ENCODE measurements around the gene TGFB3. TPM values are rescaled to one million over a fixed set of nuclear protein-coding genes. Genes with fewer than 3 reads are reported as not detected.

TGFB3 gene
- total RNA-seq, 3 donors from 2014 or later = 4.8 to 35.7 (median 24.0) TPM

DNA sequence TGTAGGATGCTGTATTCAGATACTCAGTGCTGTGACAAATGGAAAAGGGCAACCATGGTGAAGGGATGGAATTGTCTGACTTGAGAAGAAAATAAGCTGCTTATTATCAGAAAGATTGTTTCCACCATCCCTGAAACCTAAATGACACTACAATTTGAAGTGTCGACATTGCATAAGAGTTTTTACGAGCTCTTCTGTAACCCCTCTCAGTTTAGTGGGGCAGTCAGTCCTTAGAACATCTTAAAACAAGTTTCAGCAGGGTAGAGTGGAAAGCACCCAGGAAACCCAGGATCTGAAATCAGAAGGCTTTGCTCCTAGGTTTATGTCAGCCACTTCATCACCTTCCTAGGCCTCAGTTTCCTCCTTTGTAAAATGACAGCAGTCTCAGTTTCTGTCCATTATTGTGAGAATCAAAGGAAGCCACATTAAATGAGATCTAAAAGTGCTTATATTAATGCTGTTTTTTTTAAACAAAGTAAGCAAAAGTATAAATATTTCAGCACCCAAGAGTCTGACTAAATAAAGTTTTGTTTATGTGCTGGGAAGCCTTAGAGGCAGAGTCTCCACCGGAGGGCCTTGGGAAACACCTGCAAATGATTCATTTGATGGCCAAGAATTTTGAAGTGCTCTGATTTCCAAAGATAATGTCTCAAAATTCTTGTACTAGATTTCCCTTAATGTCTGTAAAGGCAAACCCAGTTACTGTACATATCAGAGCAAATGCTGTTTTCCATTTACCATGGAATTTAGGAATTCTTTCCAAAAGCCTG is 5.6 kb upstream of the TGFB3 start:
- peak overlapping the region in 1 of 2 donors; percentile 87 for H3K27ac ChIP-seq
- no peak overlapping the region for H3K4me3 ChIP-seq
- peaks cover 0 to 3% of the 10 kb centered on the region in 2 donors for H3K4me1 ChIP-seq
- H3K36me3 ChIP-seq = no peaks in the 10 kb centered on the region
- no peaks in the 10 kb centered on the region for H3K27me3 ChIP-seq
- no peaks in the 10 kb centered on the region for H3K9me3 ChIP-seq
- TF ChIP-seq POLR2AphosphoS5 (IDR thresholded peaks at IDR 0.05) = no peak
- TF ChIP-seq POLR2A (IDR thresholded peaks at IDR 0.05) = no peak
- TF ChIP-seq, protein P1, sequence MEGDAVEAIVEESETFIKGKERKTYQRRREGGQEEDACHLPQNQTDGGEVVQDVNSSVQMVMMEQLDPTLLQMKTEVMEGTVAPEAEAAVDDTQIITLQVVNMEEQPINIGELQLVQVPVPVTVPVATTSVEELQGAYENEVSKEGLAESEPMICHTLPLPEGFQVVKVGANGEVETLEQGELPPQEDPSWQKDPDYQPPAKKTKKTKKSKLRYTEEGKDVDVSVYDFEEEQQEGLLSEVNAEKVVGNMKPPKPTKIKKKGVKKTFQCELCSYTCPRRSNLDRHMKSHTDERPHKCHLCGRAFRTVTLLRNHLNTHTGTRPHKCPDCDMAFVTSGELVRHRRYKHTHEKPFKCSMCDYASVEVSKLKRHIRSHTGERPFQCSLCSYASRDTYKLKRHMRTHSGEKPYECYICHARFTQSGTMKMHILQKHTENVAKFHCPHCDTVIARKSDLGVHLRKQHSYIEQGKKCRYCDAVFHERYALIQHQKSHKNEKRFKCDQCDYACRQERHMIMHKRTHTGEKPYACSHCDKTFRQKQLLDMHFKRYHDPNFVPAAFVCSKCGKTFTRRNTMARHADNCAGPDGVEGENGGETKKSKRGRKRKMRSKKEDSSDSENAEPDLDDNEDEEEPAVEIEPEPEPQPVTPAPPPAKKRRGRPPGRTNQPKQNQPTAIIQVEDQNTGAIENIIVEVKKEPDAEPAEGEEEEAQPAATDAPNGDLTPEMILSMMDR (IDR thresholded peaks at IDR 0.05) = no peak
- no peak for DNase-seq (ENCODE audit: low spot score in 2 of 2)
- intact Hi-C loops (cut with DNase I; ENCODE audit: low total_unique reads) = no loop called here

DNA sequence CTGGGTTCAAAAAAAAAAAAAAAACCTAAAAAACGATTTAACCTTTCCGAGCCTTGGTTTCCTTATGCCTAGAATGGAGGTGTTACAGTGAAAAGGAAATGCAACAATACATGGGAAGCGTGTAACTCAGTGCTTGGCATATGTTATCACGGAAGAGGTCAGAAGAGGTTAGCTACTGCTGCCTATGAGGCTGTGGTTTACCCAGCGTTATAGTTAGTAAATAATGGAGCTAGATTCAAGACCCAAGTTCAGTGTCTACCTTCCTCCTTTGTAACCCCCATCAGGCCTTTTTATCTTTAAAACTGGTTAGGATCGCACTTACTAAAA is 4.6 kb upstream of the TGFB3 start:
- Histone ChIP-seq H3K36me3 (no peaks in the 10 kb centered on the region), H3K4me3 (peak overlapping the region; percentile 79 to 96 (median 88)), H3K9me3 (no peaks in the 10 kb centered on the region), H3K27me3 (no peaks in the 10 kb centered on the region), H3K4me1 (peaks cover 0 to 3% of the 10 kb centered on the region in 2 donors), H3K27ac (peak overlapping the region; percentile 93)
- no peak for DNase-seq (ENCODE audit: low spot score in 2 of 2)
- TF ChIP-seq POLR2AphosphoS5 (IDR thresholded peaks at IDR 0.05) = no peak
- TF ChIP-seq, protein P1 (IDR thresholded peaks at IDR 0.05) = no peak
- TF ChIP-seq POLR2A (IDR thresholded peaks at IDR 0.05) = no peak
- intact Hi-C loops (cut with DNase I; ENCODE audit: low total_unique reads) = no loop called here

DNA sequence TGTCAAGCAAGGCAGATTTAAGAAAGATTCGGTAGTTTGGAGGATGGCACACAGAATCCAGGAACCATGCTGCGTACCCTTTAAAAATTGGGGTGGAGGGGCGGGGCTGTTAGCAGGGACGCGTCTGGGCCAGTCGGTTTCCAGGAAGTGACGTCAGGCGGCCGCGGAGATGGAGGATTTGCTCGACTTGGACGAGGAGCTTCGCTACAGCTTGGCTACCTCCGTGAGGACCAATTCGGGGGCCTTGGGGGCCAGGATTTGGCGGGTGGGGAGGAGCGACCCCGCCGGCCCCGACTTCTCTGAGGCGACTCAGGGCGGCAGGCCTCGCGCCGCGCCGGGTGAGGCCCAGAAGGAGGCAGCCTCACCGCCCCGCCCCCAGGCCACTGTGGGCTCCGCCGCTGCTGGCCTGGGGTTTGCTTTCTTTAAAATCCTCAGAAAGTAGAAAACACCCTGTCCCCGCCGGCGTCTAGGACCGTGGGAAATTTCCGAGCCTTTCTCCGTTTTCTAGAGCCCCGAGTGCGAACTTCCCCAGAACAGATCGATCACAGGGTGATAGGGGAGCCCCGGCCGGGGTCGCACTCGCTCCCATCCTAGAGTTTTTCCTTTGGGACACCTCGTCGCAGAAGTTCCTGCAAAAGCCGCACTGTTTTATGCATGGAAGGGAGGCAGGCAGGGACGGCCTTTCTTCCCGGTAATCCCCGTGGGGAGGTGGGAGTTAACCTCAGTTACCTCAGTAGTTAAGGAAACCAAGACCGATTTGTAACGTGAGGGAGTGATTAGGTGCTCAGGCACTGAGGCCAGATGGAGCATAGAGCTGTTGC is 4.0 kb upstream of the TGFB3 start, which contains the start of gene IFT43:
IFT43 (plus strand) TSS at position 146 of the 821 bp plus-strand sequence; CDS start at position 170, 24 bp downstream.
- H3K4me1 ChIP-seq = peaks cover 0 to 8% of the 10 kb centered on the region in 2 donors
- DNase-seq (ENCODE audit: low spot score in 2 of 2) = peak; percentile 86 to 92
- H3K36me3 ChIP-seq = no peaks in the 10 kb centered on the region
- peak; percentile 48 to 91 (median 56) for TF ChIP-seq POLR2AphosphoS5 (IDR thresholded peaks at IDR 0.05)
- TF ChIP-seq, protein P1 (IDR thresholded peaks at IDR 0.05) = no peak
- peak within 1 kb of the TSS; percentile 79 to 96 (median 88) for H3K4me3 ChIP-seq
- no peaks in the 10 kb centered on the region for H3K9me3 ChIP-seq
- no peaks in the 10 kb centered on the region for H3K27me3 ChIP-seq
- peak within 1 kb of the TSS; percentile 93 for H3K27ac ChIP-seq
- intact Hi-C loops (cut with DNase I; ENCODE audit: low total_unique reads) = no loop called here

DNA sequence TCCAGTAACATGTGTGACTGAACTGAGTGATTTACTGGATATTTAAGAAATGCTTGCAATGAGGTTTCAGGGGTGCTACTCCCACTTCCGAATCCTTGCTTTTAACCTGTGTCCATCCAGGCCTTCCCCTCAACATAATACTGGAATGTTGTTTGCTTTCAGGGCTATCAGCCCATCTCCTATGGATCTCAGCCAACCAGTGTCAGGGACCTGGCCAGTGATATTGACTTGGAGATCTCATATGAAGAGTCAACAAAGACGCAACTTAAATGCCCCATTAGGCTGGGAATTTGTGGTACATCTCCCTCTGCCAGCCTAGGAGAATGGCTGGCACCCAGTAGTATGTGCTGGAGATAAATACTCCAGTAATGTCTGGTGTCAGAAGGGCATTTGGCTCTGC is 2.9 kb upstream of the TGFB3 start:
- H3K27ac ChIP-seq = peak overlapping the region; percentile 93
- H3K36me3 ChIP-seq = no peaks in the 10 kb centered on the region
- H3K4me1 ChIP-seq = peaks cover 0 to 13% of the 10 kb centered on the region in 2 donors
- no peaks in the 10 kb centered on the region for H3K9me3 ChIP-seq
- intact Hi-C loops (cut with DNase I; ENCODE audit: low total_unique reads) = loop anchor here (5.0 kb wide), 1 partner anchor 928 kb away; no protein-coding TSS in a partner anchor
- no peak for DNase-seq (ENCODE audit: low spot score in 2 of 2)
- H3K27me3 ChIP-seq = no peaks in the 10 kb centered on the region
- TF ChIP-seq POLR2A (IDR thresholded peaks at IDR 0.05) = no peak
- H3K4me3 ChIP-seq = no peak overlapping the region

DNA sequence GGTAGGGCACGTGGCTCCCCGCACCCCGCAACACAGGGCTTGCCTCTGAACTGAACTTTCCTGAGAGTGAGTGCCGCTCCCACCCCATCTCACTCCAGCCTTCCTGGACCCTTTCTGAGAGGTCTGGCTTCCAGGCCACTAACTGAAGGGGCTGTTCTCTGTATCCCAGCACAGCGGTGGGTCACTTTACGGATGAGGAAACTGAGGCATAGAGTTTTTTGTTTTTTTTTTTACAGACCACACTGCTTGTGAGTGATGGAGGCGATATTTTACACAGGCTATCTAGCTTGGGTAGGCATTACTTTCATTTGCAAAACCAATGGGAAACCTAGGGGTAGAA is 1.2 kb upstream of the TGFB3 start:
- Histone ChIP-seq H3K36me3 (no peaks in the 10 kb centered on the region), H3K9me3 (no peaks in the 10 kb centered on the region), H3K4me3 (peak overlapping the region; percentile 73 to 90 (median 79)), H3K27me3 (no peaks in the 10 kb centered on the region), H3K27ac (peak overlapping the region; percentile 97), H3K4me1 (peaks cover 5 to 13% of the 10 kb centered on the region in 2 donors)
- DNase-seq (ENCODE audit: low spot score in 2 of 2) = no peak
- no peak for TF ChIP-seq POLR2A (IDR thresholded peaks at IDR 0.05)
- no peak for TF ChIP-seq POLR2AphosphoS5 (IDR thresholded peaks at IDR 0.05)
- TF ChIP-seq, protein P1 (IDR thresholded peaks at IDR 0.05) = no peak
- intact Hi-C loops (cut with DNase I; ENCODE audit: low total_unique reads) = loop anchor here (5.0 kb wide), 1 partner anchor 929 kb away; no protein-coding TSS in a partner anchor
